H1 (cell line): Measurements from ENCODE around the gene AHNAK2. TPM values are rescaled to one million over a fixed set of nuclear protein-coding genes. Genes with fewer than 3 reads are reported as not detected.

Experiments
- POU5F1 ChIP-seq: IDR thresholded peaks from 2 replicates; pipeline ENCODE4 v1.6.1; 2011; ENCODE audit warnings: low read depth, mild to moderate bottlenecking, low read length, moderate library complexity
- polyA plus RNA-seq, 7 experiments: library from polyadenylated mRNA; depleted of rRNA in 3 of 7; stranded (reverse) in 5 of 7; unstranded in 2 of 7; fragments of >200 nt in 5 of 7; fragments of 200-250 nt in 2 of 7; gene quantifications; 1 replicate in 5 of 7; 2 replicates in 1 of 7; 4 replicates in 1 of 7; pipeline versions ENCODE4 v1.2.1 to v1.2.3, GENCODE V29; 2011 to 2013; ENCODE audit warnings: missing spikeins in 2 of 7, mixed read lengths in 2 of 7
- total RNA-seq: library from RNA; stranded (reverse); fragmentation: NEBNext Ultra II Directional; extraction: Animal tissue kit (Norgen Biotek cat#: 25700); gene quantifications from 2 replicates; pipeline ENCODE4 v1.2.1, GENCODE V29; 2021

The AHNAK2 gene
- total and polyA plus RNA-seq, 2 of the 8 experiments (the other 6 are each of a cell fraction or from before 2014, with no cell fraction given) = 0.95 to 2.0 TPM

- no peak for TF ChIP-seq POU5F1
- TF ChIP-seq, all 59 proteins: peak for 0
Observed at GRCh38 chr14:105023791-105024480, 45.8 kb upstream of the AHNAK2 start (continued).
